BE2C (cell line): ENCODE data around the gene SH3TC1.

Experiments used
- DNase-seq: peaks from one replicate; pipeline ENCODE4 v3.0.0-alpha.2; 2020
- H3K27me3 ChIP-seq: fragments of 250-450 bp; sonication (Bioruptor Pico); 2 replicates; pipeline ENCODE4 v1.5.1; 2020; ENCODE audit warnings: mild to moderate bottlenecking
- H3K36me3 ChIP-seq: fragments of 250-450 bp; sonication (Bioruptor Pico); 2 replicates; pipeline ENCODE4 v1.5.1; 2020; ENCODE audit warnings: mild to moderate bottlenecking
- H3K4me1 ChIP-seq: fragments of 250-450 bp; sonication (Bioruptor Pico); 2 replicates; pipeline ENCODE4 v1.5.1; 2020
- H3K4me3 ChIP-seq: 2 replicates; pipeline ENCODE4 v1.5.1; 2011; ENCODE audit warnings: low read depth, low read length
- H3K9me3 ChIP-seq: fragments of 250-450 bp; sonication (Bioruptor Pico); 2 replicates; pipeline ENCODE4 v1.5.1; 2020
- TF ChIP-seq, protein P1 (sequence below): IDR thresholded peaks from 2 replicates; pipeline ENCODE4 v1.5.1; 2012; ENCODE audit warnings: mild to moderate bottlenecking, low read depth, low read length

The SH3TC1 gene

DNA sequence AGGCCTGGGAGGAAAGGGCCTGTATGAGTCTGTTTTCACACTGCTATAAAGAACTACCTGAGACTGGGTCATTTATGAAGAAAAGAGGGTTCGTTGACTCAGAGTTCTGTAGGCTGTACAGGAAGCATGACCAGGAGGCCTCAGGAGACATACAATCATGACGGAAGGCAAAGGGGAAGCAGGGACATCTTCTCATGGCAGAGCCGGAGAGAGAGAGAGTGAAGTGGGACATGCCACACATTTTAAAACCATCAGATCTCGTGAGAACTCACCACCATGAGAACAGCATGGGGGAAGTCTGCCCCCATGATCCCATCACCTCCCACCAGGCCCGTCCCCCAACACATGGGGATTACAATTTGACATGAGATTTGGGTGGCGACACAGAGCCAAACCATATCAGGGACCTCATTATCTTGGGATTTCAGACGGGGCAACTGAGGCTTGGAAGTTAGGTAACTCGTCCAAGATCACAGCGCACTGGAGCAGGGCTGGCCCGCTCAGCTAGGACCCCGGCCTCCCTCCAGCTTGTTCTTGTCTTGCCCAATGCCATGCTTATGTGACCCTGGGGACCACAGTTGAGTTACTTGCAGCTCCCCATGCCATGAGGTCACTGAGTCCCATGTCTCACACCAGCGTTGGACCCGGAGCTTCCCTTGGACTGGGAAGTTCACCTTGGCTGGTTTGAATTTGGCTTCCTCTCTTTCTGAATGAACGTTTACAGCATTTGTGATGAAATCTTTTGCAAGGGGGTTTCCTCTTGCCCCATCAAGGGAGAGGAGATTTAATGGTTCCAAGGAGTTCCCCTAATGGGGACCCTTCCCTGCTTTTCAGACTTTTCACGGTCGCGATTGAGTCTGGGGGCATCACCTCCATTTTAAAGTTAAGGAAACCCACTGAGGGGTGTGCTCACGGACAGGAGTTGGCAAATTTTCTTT lies 88.5 kb downstream of the SH3TC1 start:
- Histone ChIP-seq H3K4me1 (peaks cover 14% of the 10 kb centered on the region), H3K36me3 (no peaks in the 10 kb centered on the region), H3K27me3 (no peaks in the 10 kb centered on the region), H3K9me3 (no peaks in the 10 kb centered on the region), H3K4me3 (no peak overlapping the region)
- TF ChIP-seq, protein P1, sequence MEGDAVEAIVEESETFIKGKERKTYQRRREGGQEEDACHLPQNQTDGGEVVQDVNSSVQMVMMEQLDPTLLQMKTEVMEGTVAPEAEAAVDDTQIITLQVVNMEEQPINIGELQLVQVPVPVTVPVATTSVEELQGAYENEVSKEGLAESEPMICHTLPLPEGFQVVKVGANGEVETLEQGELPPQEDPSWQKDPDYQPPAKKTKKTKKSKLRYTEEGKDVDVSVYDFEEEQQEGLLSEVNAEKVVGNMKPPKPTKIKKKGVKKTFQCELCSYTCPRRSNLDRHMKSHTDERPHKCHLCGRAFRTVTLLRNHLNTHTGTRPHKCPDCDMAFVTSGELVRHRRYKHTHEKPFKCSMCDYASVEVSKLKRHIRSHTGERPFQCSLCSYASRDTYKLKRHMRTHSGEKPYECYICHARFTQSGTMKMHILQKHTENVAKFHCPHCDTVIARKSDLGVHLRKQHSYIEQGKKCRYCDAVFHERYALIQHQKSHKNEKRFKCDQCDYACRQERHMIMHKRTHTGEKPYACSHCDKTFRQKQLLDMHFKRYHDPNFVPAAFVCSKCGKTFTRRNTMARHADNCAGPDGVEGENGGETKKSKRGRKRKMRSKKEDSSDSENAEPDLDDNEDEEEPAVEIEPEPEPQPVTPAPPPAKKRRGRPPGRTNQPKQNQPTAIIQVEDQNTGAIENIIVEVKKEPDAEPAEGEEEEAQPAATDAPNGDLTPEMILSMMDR, result no peak
- DNase-seq, result no peak

DNA sequence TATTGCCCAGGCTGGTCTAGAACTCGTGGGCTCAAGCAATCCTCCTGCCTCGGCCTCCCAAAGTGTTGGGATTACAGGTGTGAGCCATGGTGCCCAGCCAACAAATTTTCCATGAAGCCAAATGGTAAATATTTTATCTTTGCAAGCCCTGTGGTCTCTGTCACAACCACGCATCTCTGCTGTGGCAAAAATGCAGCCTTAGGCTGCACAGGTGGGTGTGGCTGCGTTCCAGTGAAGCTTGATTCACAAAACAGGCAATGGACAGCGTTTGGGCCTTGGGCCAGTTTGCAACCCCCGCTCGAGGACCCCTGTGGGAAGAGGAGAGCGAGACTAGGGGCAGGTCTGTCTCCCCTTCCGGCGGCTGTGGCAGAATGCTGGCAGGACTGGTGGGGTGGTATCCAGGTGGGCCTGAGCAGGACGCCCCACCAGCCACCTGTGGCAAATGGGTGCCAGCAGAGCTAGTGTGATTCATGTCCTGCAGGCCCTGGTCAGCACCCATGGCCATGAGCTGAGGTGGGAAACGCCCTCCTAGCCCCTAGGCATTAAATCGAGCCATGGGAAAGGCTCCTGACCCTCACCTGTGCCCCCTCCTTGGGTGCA lies 90.2 kb downstream of the SH3TC1 start:
- TF ChIP-seq, protein P1, result no peak
- Histone ChIP-seq H3K9me3 (no peaks in the 10 kb centered on the region), H3K36me3 (no peaks in the 10 kb centered on the region), H3K4me1 (peaks cover 2% of the 10 kb centered on the region), H3K4me3 (no peak overlapping the region), H3K27me3 (no peaks in the 10 kb centered on the region)
- DNase-seq, result peak; percentile 5

DNA sequence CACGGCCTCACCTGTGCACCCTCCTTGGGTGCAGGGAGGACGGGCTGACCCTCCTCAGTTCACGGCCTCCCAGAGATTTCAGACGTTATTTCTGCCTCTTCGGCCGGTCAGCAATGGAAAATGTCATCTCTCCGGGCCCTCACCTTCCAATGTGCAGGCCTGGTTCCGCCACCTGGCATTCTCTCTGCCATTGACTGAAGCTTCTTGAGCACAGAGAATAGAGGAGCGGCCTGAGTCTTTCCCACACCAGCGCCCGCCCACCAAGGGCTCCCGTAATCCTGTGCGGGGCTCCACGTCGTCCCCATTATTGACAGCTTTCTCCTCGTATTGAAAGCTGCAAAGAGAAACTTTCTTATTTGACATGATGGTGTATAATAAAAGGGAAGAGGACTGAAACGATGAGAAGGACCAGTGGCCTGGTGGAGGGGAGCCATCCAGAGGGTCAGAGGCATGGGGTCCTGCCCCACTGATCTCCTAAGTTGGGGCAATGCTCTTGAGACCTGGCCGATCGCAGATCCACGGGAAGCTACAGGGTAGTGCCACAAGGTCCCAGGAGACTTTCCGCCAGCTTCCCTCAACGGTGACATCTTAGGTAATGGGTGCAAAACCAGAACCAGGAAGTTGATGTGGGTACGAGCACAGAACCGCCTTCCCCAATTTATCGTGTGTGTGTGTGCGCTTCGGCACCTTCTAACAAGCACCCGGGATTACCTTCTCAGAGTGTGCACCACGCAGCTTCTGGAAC lies 91.0 kb downstream of the SH3TC1 start:
- Histone ChIP-seq H3K27me3 (no peaks in the 10 kb centered on the region), H3K4me3 (no peak overlapping the region), H3K9me3 (no peaks in the 10 kb centered on the region), H3K4me1 (no peaks in the 10 kb centered on the region), H3K36me3 (no peaks in the 10 kb centered on the region)
- peak; percentile 4 for DNase-seq
- TF ChIP-seq, protein P1, result no peak

DNA sequence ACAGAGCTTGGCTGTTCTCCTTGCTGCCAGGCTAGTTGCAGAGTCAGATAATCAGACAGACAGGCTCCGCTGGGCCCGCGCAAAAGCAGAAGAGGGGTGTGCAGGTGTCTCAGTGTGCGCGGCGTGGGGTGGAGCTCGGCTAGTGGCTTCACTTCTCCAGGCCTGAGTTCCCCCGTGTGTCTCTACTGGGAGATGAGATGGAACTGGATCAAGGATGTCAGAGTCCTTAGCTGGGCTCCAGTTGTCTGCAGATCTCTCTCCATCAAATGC lies 91.5 kb downstream of the SH3TC1 start:
- no peaks in the 10 kb centered on the region for H3K27me3 ChIP-seq
- H3K4me3 ChIP-seq, result no peak overlapping the region
- no peaks in the 10 kb centered on the region for H3K36me3 ChIP-seq

More for the DNA sequence above, 91.5 kb downstream of the SH3TC1 start:
- Histone ChIP-seq H3K9me3 (no peaks in the 10 kb centered on the region), H3K4me1 (no peaks in the 10 kb centered on the region)
- peak; percentile 10 for DNase-seq
- TF ChIP-seq, protein P1, result no peak
